Heart left ventricle (tissue), 13 donors: ENCODE data around the gene ATL1.
A peak's percentile ranks its signal among the peaks of the same experiment; 100 is the strongest.

Source experiments
- CTCF ChIP-seq, 12 donors: fragments of 200-600 bp; sonication (generic) in 4 of 12; IDR thresholded peaks; one replicate each; pipeline versions ENCODE4 v1.5.0 to v1.8.0; 2018 to 2022; ENCODE audit warnings: antibody characterized with exemption in 12 of 12, mild to moderate bottlenecking in 5 of 12
- POLR2A ChIP-seq, 2 donors: fragments of 450-650 bp; IDR thresholded peaks; one replicate each; pipeline ENCODE4 v1.6.1; 2017; ENCODE audit warnings: antibody characterized with exemption in 2 of 2, mild to moderate bottlenecking in 2 of 2, moderate library complexity in 2 of 2
- donor health status: ischemic (EF 13 %, LVEDD 7.1; RV severe dilation, severe dysfunction).
- donor health status: DM: no; HTN: yes; CAD: no.
- donor health status: DM: no; HTN: no; CAD: no.
- donor health status: ischemic (EF 25% LVEDD 6.9; RV normal size, moderate dysfunction).
- donor health status: ischemic (EF 25% LVEDD 5.7; RV mildly dilated, moderate dysfunction).
- donor health status: ischemic (EF 35%, LVEDD 5.7; RV mildly dilated, moderate dysfunction).
- donor health status: nonischemic (EF 11% LVEDD 7.7; RV severe dilation, severe dysfunction).
- donor health status: DM: yes; HTN: yes; CAD: no.
- donor health status: PGD.
- donor health status: ischemic (EF 29% LVEDD 5.4; RV normal size, mild dysfunction).
- donor health status: nonischemic (EF 23%, LVEDD 6.1; RV moderate dilation, normal function).

DNA sequence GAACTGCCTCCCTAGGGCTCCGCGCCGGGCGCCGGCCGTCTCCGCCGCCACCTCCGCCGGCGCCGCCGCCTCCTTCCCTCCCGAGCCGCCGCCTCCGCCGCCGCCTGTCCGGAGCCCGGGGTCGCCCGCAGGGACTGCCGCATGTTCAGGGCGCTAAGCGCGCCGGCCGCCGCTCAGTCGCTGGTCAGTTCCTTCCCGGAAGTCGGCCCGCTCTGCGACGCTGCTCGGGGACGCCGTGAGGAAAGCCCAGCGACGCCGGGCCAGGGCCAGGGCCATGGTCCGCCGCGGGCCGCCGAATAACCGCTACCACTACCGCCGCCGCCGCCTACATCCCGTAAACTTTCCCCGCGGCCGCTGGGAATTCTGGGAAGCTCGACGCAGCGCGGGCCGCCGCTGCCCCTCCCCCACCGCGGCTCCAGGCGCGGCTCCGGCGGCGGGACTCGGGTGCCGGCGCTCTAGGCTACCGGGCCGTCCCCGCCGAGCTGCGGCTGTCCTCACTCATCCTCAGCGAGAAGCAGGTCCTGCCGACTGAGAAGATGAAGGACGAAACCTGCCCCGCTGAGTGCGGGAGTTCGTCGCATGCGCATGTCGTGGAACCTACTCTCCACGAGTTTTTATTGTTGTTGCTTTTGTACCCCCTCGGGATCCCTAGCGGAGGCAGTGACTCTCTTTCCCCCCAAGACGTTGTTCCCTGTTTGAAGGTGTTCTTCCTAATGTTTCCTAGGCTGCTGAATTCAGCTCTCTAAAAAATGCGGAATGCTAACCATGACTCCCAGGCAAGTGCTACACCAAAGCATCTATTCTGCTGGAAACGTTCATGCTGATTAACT lies 108.3 kb downstream of the ATL1 start, which contains the start of gene SAV1:
- TF ChIP-seq CTCF (IDR thresholded peaks at IDR 0.05) (peak in 1 of 12 donors; percentile 6), POLR2A (IDR thresholded peaks at IDR 0.05) (peak in 1 of 2 donors; percentile 88)
